GM19372 (cell line): ENCODE results near the gene DPP8.

Experiments used
- ATAC-seq: cut with Tn5 transposase; IDR thresholded peaks from one replicate; pipeline ENCODE4 v1.9.1; 2021; ENCODE audit warnings: mild to moderate bottlenecking, low read depth, moderate library complexity; ENCODE audit not compliant: unreplicated experiment

The DPP8 gene

DNA sequence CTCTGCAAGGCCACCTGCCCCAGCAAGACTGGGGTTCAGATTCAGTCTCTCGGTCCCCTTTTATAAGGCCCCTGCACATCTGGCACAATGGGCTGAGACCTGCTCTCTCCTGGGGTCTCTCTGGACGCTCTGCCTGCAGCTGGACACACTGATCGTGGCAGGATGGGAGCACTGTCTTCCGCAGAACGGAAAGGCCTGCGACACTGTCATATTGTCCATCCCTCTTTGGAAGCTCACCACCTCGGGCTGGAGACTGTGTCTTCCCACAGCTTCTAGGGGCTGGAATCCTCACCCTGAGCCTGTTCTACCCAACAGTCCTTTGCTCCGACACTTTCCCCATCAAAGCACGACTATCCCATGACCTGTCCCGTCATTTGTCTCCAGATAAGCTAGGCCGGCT lies 83.3 kb downstream of the DPP8 start:
- no peak for ATAC-seq

- ATAC-seq: no peak
Observed at GRCh38 chr15:65431731-65432130, 85.8 kb downstream of the DPP8 start.

- no peak for ATAC-seq
Observed at GRCh38 chr15:65426216-65426853, 91.2 kb downstream of the DPP8 start.

GRCh38 chr15:65424683-65425082 lies 92.8 kb downstream of the DPP8 start:
- no peak for ATAC-seq

DNA sequence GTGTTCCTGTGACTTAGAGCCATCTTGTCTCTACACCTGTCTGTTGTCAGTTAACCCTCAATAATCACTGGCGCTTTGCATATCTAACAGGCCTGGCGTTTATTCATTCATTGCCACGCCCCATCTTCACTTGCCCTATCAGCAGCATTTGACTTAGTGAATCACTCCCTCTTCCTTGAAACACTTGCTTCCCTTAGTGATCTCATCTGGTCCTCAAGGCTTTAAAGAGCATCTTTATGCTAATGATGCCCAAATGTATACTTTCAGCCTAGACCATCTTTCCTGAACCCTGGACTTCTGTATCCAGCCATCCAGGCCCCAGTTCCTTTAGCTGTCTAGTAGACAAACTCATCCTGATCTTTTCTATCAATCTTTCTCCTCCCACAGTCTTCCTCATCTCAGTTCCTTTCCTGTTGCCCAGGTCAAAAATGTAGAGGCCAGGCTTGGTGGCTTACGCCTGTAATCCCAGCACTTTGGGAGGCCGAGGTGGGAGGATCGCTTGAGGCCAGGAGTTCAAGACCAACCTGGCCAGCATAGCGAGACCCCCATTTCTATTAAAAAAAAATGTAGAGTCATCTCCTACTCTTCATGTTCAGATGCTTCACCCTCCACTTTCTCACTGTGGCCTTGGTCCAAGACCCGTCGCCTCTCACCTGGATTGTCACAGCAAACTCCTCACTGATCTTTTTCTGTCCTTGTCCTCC lies 93.4 kb downstream of the DPP8 start:
- no peak for ATAC-seq

- no peak for ATAC-seq
Observed at GRCh38 chr15:65423150-65423975, 94.1 kb downstream of the DPP8 start.

- no peak for ATAC-seq
Observed at GRCh38 chr15:65421360-65422215, 95.9 kb downstream of the DPP8 start.

GRCh38 chr15:65420975-65421359 lies 96.5 kb downstream of the DPP8 start:
- ATAC-seq: no peak

DNA sequence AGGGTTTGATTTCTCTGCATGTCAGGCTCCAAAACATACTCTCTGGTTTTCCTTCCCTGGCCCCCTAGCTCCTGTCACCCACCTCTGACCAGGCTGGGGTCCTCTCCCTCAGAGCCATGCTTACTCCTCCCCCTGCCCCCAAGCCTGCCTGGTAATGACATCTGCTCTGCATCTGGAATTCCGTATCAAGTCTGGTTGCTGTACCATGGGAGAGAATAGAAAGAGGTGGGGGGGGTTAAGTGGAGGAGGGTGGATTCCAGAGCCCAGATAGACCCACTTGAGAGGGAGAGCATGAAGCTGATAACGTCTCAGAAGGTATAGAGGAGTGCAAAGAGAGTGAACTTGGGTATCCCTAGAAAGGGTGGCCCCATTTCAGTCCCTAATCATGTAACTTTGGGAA lies 98.9 kb downstream of the DPP8 start:
- no peak for ATAC-seq

GRCh38 chr15:65416845-65417416 lies 100.6 kb downstream of the DPP8 start:
- no peak for ATAC-seq

- ATAC-seq: no peak
Observed at GRCh38 chr15:65414841-65415621, 102.5 kb downstream of the DPP8 start.

- ATAC-seq: no peak
Observed at GRCh38 chr15:65413760-65414144, 103.7 kb downstream of the DPP8 start.

GRCh38 chr15:65413051-65413759 lies 104.3 kb downstream of the DPP8 start:
- ATAC-seq: no peak

DNA sequence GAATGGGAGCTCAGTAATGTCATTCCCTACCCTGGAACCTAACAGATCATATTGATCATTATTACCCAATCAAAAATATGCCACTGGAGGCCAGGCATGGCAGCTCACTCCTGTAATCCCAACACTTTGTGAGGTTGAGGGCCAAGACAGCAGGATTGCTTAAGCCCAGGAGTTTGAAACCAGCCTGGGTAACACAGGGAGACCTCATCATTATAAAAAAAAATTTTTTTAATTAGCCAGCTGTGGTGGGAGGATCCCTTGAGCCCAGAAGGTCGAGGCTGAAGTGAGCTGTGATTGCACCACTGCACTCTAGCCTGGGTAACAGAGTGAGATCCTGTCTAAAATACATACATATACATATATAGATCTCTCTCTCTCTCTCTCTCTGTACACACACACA lies 104.9 kb downstream of the DPP8 start:
- no peak for ATAC-seq

DNA sequence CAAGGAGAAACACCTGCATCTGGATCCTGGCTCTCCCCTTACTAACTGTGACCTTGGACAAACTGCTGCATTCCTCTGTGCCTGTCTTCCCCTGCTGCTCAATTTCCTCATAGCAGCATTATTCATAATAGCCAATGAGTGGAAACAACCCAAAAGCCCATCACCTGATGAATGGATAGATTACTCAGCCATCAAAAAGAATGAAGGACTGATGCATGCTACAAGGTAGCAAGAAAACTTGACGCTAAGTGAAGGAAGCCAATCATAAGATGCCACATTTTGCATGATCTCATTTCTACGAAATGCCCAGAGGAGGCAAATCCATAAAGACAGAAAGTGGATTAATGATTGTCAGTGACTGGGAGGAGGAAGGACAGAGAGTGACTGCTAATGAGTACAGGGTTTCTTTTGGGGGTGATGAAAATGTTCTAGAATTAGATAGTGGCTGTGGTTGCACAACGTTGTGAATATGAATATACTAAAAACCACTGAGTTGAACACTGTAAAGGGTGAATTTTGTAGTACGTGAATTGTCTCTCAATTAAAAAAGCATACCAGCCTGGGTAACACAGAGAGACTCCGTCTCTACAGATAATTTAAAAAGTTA lies 105.9 kb downstream of the DPP8 start:
- ATAC-seq: no peak

DNA sequence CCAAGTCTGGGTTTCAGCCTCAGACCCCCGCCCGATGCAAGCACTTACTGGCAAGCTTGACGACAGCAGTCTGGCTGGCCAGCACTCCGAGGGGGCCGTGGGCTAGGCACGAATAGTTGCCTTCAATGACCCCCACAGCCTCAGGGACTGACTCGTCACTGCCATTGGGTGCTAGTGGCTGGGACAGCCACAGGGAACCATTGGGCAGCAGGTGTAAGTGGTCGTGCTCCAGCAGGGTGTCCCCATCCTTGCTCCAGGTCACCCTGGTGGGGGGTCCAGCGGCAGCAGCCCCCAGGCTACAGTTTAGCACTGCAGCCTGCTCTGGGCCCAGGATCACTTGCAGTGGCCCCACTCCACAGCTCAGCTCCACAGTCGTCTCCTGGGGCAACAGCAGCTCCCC lies 106.5 kb downstream of the DPP8 start:
- no peak for ATAC-seq

DNA sequence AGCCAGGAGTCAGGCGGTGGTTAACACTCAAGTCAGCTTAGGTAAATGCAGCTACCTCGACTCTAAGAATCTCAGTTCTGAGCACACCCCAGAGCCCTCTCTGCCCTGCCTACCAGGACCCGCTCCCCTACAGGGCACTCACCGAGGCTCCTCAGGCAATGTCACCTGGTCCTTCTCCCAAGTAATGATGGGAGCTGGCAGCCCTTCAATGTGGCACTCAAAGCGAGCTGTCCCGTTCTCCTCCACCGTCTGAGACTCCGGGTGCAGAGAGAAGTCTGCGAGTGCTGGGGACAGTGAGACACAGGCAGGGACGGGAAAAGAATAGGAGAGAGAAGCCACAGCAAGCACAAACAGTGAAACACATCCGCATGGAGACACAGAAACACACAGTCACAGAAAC lies 107.5 kb downstream of the DPP8 start:
- ATAC-seq: no peak

GRCh38 chr15:65409036-65409631 lies 108.4 kb downstream of the DPP8 start:
- no peak for ATAC-seq
